HG03354 (cell line): ENCODE results near the gene JADE2.
"Not testable (repeated sequence)": the region's sequence is repeated elsewhere in the genome, so short reads cannot be mapped to it uniquely, and the experiment has no call there.

Source experiments
- ATAC-seq: cut with Tn5 transposase; IDR thresholded peaks from one replicate; pipeline ENCODE4 v1.9.1; 2021; ENCODE audit warnings: mild to moderate bottlenecking; ENCODE audit not compliant: unreplicated experiment, poor library complexity, severe bottlenecking

Gene JADE2

DNA sequence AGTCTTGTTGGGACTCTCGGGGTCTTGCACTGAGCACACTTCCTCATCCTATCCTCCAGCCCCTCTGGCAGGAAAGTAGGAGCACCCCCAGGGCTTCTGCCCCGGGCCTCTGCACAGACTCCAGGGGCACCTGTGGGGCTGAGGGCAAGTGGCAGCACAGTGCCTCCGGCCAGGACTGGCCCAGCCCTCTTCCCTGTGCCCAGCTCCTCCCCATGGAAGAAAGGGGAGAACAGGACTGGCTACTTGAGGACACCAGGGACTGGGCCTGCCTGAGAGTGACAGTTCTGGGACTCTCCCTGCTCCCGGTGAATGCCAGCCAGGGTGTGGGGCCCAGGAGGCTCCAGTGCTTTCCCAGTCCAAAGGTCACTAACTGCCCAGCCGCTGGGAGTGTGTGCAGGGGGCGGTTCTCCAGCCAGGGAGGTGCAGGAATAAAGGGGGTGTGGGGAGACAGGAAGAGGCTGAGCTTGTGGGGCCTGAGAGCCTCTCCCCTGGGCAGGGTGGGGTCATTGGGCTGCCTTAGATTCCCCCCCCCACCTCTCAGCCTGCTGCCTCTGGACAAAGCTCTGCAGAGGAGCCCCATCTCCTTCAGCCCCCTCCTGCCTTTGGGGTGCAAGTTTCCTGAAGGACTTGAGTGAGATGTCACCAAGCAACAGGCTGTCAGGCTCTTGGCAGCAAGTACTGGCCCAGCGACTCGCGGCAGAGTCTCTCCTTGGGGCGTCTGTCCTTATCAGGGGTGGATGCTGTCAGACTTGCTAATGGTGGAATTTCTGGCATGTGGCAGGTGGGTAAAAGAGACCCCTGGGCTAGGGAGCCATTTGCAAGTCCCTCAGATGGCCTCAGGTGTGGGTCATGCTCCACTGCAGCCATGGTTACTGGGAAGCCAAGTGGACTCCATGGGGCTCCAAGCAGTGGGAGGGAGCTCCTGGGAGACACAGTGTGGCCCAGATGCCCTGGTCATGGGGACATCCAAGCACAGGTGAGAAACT lies 19.1 kb upstream of the JADE2 start:
- ATAC-seq = no peak

- ATAC-seq = no peak
Observed at GRCh38 chr5:134507452-134507851, 18.0 kb upstream of the JADE2 start.

DNA sequence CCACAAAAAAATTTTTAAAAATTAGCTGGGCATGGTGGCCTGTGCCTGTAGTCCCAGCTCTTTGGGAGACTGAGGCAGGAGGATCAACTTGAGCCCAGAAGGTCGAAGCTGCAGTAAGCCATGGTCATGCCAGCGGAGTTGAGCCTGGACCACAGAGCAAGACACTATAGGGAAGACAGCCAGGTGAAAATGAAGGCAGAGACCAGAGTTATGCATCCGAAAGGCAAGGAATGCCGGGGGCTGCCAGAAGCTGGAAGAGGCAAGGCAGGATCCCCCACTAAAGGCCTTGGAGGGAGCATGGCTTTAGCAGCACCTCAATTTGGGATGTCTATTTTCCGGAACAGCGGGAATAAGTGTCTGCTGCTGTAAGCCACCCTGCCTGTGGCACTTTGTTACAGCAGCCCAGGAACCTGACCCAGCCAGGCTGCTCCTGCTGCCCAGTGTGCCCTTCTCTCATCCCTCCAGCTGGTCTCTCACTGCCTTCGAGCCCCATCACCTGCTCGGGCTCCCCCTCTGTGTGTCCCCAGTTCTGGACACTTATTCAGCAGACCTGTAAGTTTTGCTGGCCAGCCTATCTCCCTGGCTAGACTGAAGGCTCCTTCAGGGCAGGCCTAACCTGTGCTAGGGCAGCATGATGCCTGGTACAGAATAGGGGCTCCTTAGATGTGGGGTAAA lies 16.8 kb upstream of the JADE2 start:
- ATAC-seq = no peak

- ATAC-seq = no peak
Observed at GRCh38 chr5:134509308-134510040, 16.0 kb upstream of the JADE2 start.

- no peak for ATAC-seq
Observed at GRCh38 chr5:134510970-134511795, 14.3 kb upstream of the JADE2 start.

GRCh38 chr5:134511796-134512660 lies 13.4 kb upstream of the JADE2 start:
- ATAC-seq = no peak

GRCh38 chr5:134512661-134512999 lies 12.8 kb upstream of the JADE2 start:
- ATAC-seq = no peak

DNA sequence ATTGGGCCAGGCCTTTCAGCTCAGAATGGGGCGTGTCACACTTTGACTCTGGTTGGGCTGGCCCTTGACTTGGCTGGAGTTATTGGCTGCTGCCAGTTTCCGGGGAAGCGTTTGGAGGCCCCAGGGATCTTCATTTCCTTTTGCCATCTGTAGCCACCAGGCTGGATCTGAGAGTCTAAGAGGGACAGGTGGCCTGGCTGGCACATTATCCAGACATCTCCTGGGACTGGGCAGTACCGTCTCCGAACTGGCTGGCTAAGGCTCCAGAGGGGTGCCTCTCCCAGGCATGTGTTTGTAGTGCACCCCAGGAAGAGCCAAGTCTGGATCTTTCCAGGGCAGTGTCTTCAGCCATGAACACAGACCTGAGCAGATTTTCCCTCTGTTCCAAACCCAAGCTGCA lies 9.7 kb upstream of the JADE2 start:
- no peak for ATAC-seq

DNA sequence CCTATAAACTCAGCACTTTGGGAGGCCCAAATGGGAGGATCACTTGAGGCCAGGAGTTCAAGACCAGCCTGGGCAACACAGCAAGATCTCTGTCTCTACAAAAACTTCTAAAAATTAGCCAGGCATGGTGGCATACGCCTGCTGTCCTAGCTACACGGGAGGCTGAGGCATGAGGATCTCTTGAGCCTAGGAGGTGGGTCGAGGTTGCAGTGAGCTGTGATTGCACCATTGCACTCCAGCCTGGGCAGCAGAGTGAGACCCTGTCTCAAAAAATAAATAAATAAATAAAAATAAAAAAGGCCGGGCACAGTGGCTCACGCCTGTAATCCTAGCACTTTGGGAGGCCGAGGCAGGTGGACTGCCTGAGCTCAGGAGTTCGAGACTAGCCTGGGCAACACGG lies 8.5 kb upstream of the JADE2 start:
- ATAC-seq = not testable (repeated sequence)

DNA sequence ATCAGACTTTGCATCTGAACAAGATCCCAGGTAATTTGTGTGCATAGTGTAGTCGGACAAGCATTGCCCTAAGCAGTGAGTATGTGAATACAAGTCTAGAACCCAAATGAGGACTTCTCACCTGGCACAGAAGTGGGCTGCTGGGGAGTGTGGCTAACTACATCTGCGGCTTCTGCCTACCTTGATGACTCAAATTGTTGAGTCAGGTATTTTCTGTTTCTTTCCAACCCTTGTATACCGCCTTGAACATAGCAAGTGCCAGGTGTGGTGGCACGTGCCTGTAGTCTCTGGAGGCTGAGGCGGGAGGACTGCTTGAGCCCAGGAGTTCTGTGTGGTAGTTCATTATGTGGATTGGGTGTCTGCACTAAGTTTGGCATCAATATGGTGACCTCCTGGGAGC lies 7.9 kb upstream of the JADE2 start:
- no peak for ATAC-seq

- no peak for ATAC-seq
Observed at GRCh38 chr5:134519989-134520388, 5.5 kb upstream of the JADE2 start.

DNA sequence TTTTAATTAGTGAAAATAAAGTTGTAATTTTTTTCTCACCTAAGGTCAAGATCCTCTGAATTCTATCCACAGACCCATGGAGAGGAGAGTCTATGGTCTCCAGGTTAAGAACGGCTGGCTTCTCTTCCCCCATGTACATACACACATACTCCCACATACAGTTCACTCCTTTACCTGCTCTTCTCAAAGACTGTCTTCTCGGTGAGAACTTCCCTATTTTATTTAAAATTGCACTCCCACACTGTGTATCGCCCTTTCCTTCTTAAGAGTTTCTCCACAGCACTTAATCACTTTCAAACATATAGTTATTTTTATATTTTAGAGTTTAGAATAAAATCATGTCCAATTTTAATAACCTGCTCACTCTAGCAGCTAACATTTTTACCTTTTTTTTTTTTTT lies 3.6 kb upstream of the JADE2 start:
- no peak for ATAC-seq

- ATAC-seq = no peak
Observed at GRCh38 chr5:134523543-134524271, 1.8 kb upstream of the JADE2 start.

DNA sequence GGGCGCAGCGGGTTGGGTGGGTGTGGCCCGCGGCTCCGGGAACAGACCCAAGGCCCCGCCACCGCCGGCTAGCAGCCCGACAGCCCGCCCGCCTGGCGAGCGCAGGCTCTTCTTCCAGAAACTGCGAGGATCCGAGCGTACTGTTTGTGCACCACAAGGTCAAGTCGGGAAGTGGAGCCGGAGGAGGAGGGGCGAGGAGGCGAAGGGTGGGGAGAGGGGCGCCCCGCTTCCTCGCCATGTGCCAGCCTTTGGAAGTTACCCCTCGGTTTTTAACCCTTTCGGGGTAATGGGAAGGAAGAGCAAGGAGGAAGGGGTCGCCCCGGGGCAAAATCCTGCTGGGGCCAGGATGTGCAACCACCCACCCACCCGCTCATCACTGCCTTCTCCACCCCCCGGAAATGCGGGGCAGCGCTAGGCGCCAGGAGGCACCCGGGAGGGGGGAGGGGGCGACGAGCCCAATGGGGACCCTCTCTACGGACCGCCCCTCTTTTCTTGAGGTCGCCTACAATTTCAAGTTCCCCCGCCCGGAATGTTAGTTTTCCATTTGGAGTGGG lies 1.1 kb upstream of the JADE2 start:
- ATAC-seq = no peak

- peak; percentile 16 for ATAC-seq
Observed at GRCh38 chr5:134525683-134526482, 413 bp downstream of the JADE2 start.

GRCh38 chr5:134526483-134527155 lies 1.1 kb downstream of the JADE2 start:
- ATAC-seq = peak; percentile 25
